OCI-M2 (cell line): ENCODE measurements around the gene CYP1A2.

Experiments
- DNase-seq: peaks from one replicate; lab custom pipeline; 2025; ENCODE audit not compliant: unreplicated experiment; lab: John Stamatoyannopoulos, UW

Gene CYP1A2

GRCh38 chr15:74788683-74789151 lies 40.1 kb downstream of the CYP1A2 start:
- no peak for DNase-seq

GRCh38 chr15:74789171-74789631 lies 40.6 kb downstream of the CYP1A2 start:
- no peak for DNase-seq

GRCh38 chr15:74789741-74790079 lies 41.1 kb downstream of the CYP1A2 start:
- no peak for DNase-seq

GRCh38 chr15:74790080-74790916 lies 41.7 kb downstream of the CYP1A2 start:
- DNase-seq, result no peak

GRCh38 chr15:74791007-74791406 lies 42.4 kb downstream of the CYP1A2 start:
- DNase-seq, result no peak

GRCh38 chr15:74791667-74792066 lies 43.0 kb downstream of the CYP1A2 start:
- DNase-seq, result no peak

GRCh38 chr15:74792227-74793016 lies 43.8 kb downstream of the CYP1A2 start:
- DNase-seq, result no peak

- no peak for DNase-seq
Measured at GRCh38 chr15:74793135-74794028, 44.7 kb downstream of the CYP1A2 start.

- DNase-seq, result no peak
Measured at GRCh38 chr15:74794248-74794969, 45.8 kb downstream of the CYP1A2 start.

GRCh38 chr15:74794970-74795349 lies 46.3 kb downstream of the CYP1A2 start:
- no peak for DNase-seq

GRCh38 chr15:74795966-74796625 lies 47.5 kb downstream of the CYP1A2 start:
- no peak for DNase-seq

- DNase-seq, result no peak
Measured at GRCh38 chr15:74798388-74799254, 50.0 kb downstream of the CYP1A2 start.

GRCh38 chr15:74799255-74799855 lies 50.7 kb downstream of the CYP1A2 start:
- no peak for DNase-seq

GRCh38 chr15:74799856-74800558 lies 51.4 kb downstream of the CYP1A2 start:
- DNase-seq, result no peak

- DNase-seq, result no peak
Measured at GRCh38 chr15:74800559-74801094, 52.0 kb downstream of the CYP1A2 start.

GRCh38 chr15:74801311-74801997 lies 52.8 kb downstream of the CYP1A2 start:
- DNase-seq, result no peak

- no peak for DNase-seq
Measured at GRCh38 chr15:74802290-74802689, 53.6 kb downstream of the CYP1A2 start.
